Measurements from ENCODE around the gene PISD.
"Not testable (repeated sequence)": the region's sequence is repeated elsewhere in the genome, so short reads cannot be mapped to it uniquely, and the experiment has no call there.

The PISD gene

DNA sequence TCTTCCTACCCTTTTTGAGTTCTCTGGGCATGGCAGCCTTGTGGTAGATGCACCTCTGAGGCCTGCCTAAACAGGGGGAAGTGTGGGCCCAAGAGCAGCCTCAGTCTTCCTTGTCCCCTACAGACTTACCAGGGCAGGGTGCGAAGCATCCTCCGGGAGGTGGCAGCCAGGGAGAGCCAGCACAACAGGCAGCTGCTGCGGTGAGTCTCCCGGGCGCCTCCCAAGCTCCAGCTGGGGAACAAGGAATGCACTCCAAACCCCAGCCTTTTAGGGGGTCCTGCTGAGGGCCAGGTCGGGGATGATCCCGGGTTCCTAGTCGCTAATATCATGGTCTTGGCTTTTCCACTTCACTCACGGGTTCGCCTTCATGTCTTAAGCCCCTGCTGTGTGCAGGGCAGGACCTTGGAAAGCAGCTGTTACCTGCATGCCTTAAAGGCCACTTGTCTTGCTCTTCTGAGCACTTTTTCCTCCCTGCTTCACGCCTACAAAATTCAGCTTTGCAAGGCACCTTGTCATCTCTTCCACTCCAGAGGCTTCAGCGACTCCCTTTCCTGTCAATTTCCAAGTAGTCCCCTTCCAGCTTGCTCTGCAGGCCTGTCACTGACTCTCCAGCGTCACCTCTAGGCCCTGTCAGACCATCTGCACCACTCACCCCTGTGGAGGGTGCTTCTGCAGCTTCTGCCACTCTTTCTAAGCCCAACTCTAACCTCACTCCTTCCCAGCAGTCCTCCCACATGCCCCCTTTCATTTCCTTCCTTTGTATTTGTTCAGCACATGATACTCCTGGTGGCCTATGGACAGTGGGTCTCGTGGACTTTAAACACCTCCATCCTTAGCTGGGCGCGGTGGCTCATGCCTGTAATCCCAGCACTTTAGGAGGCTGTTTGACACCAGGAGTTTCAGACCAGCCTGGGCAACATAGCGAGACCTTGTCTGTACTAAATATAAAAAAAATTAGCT is 57.0 kb downstream of the PISD start:
- DNase-seq: no peak

GRCh38 chr22:31604137-31604705 is 57.8 kb downstream of the PISD start:
- DNase-seq: no peak

DNA sequence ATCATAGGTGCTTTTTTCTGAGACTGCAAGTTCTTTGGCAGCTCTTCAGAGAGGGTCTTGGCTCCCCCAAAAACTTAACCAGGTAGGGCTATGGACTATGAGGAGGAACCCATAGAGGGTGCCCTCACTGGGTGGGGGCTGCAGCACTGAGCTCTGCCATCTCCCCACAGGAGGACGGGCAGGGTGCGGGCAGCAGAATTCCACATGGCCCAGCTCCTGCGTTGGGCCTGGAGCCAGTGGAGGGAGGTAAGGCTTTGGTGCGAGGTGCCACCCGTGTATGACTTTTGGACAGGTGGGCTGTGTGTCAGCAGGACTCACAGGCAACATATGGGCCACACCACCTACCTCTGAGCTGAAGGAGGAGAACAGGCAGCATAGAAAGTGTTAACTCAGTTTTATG is 58.4 kb downstream of the PISD start:
- no peak for DNase-seq

DNA sequence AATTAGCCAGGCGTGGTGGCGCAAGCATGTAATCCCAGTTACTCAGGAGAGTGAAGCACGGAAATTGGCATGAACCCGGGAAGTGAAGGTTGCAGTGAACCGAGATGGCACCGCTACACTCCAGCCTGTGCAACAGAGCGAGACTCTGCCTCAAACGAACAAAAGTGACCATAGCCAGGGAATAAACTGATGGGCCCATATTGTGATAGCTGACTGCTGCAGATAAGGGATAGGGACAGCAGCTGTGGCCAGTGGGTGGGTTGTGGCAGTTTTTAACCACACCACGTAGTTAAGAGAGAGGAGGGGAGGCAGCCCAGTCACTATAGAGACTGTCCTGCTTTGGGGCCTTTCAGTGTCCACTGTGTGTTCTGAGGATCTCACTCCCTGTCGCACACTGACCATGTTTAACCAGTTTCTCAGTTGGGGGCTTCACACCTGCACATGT is 58.9 kb downstream of the PISD start:
- no peak for DNase-seq

- DNase-seq: no peak
These were observed 59.6 kb downstream of the PISD start for GRCh38 chr22:31602259-31602952.

GRCh38 chr22:31595271-31595670 is 66.7 kb downstream of the PISD start:
- no peak for DNase-seq

- DNase-seq: not testable (repeated sequence)
These were observed 71.9 kb downstream of the PISD start for GRCh38 chr22:31590161-31590560.

GRCh38 chr22:31588970-31589675 is 72.9 kb downstream of the PISD start:
- no peak for DNase-seq

DNA sequence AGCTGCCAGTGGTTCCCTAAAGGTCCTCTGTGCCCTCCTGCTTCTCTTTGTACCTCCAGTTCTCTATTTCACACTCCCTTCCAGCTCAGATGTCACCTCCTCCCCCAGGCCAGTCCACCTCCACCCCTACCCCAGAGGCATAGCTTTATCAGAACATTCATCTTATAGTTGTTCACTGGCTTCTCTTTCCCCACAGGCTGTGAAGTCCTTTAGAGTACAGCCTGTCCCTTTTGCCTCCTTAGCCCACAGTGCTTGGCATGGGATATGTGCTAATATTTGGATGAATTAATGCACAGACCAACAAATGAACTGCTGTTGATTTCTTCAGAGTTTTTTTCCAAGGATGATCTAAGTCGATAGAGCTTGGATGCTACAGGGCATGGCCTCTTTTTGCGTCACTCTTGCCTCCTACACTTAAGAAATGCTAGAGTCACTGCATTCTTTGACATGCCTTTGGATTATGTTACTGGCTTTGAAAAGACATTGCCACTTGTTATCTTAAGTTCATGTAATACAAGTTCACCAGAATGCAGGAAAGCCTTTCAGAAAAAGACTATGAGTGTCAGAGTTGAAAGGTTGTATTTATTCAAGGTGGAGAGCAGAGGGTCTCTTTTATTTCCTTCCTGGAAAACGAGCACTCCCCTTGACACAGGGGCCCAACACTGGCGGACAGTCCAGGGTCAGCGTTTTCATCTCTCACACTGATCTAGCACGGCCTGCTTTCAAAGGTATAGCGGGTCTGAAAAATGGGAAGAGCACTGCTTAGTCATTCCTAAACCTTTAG is 75.7 kb downstream of the PISD start:
- DNase-seq: no peak

DNA sequence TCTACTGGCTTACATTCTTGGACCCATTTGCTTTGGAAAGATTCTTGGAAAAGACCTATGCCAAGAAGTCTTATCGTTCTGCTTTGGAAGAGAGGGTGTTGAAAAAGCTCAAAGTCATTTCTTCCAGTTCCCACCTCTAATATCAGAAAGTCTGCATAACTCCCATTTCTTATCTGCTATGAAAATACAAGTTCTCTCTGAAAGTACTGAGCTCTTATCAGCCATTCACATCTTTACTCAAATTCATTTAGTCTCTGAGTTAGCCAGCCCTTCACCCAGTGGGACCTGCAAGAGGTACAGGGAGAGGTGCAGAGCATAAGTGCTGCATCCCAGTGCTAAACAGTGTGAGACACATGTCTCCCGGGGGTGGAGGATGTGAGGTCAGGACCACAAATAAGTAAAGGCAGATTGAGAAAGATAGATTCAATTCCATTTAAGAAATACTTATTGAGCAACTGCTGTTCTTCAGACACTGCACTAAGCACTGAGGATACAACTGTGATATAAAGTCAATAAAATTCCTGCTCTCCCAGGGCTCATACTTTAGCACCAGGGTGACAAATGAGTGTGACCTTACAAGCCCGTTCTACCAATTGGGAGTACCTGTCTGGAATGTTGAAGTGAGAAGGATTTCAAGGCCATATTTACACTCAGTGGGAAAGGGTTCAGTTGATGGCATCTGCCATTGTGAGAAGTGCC is 76.7 kb downstream of the PISD start:
- DNase-seq: no peak

DNA sequence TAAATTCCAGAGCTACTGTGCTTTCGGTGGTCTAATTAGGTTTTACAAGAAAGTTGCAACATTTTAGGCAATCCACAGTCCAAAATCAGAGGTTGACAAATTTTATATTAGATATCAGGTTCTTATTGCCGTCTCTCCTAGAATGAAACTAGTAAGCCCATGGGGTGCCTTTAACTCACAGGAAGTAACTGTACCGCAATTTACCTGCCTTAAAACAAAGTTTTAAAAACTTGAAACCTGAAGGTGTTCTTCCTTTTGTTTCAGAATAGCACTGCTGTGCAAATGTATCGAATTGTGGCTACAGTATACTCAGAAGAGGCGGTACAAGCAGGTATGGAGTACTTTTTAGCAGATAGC is 77.2 kb downstream of the PISD start:
- no peak for DNase-seq

DNA sequence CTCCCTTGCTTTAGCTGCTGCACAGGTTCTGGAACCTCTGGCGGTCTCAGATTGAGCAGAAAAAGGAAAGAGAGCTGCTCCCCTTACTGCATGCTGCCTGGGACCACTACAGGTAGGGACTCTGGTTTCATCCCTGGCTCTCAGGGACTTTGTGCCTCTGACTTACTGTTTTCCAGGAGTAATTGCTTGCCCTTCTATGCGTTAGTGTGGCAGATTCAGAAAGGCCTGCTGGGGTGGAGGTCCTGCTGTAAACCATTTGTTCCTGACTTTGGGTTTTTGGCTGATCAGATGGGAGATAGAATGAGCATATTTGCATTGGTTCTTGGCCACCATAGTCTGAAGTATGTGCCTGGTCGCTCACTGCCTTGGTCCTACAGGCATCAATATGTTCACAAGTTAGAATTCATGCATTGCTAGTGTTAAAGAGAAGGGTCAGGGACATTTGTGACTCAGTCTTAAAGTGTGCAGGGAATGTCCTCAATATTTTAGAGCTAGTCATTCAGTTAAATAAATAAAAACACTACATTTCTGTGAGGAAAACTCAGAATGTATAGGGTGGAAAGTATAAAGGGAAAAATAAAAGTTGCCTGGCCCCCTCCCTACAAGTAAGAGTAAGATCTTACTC is 78.0 kb downstream of the PISD start:
- no peak for DNase-seq

DNA sequence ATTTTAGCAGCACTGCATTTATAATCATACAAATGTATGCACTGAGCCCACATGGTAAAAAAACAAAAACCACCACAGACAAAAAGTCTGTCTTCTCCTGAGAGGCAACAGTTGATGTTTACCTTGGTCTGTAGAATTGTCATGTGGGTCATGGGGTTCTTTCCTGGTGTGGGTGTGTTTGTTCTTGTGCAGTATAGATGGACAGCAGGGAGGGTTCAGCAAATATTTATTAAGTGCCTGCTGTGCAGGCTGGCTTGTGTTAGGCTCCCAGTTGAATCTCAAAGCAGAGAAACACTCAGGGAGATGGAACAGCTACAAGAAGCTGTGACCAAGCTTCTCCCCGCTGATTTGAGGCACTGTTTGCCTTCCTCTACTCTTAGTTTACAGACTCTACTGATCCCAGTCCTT is 82.2 kb downstream of the PISD start:
- DNase-seq: no peak

DNA sequence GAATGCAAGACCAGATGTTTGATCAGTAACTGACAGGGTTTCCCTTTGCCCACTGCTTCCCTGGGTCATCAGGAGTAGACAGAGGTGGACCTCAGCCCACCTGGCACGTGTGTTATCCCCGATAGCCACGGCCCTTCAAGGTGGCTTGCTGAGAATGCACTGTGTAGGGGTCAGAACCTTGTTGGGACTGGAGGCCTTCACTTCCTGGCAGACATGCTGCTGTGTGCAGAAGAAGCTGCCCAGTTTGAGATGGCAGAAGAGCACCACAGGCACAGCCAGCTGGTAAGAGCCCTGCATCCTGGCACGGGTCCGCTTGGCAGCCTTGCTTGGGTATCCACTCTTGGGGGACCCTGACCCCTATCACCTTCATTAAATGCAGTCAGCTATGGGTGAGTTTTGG is 83.8 kb downstream of the PISD start:
- no peak for DNase-seq

- no peak for DNase-seq
These were observed 84.3 kb downstream of the PISD start for GRCh38 chr22:31577711-31578110.

- no peak for DNase-seq
These were observed 86.8 kb downstream of the PISD start for GRCh38 chr22:31575190-31575589.

DNA sequence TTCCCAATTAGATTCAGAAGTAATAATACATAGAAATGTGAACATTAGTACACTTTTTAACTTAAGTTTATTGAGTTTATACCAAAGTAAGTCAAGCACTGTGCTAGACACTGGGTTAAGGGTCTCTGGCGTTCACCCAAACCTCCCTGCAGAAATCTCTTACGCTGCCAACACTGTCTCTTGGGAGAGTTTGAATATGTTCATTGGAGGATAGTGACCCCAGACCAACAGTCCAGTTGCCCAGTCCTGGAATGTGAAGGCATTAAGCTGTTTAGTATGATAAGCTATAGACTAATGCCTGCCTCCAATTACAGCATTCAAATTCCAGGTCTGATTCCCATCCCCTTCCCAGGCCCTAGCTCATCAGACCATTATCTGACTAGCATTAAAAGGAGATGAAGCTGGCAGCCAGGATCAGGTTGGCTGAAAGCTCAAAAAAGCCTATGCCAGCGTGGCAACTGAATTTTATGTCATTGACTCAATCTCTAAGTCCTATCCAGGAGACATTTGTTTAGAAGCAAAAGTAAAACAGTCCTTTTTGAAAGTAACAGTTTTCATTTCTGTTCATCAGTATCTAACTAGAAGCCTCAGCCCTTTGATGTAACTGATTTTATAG is 87.9 kb downstream of the PISD start:
- no peak for DNase-seq

DNA sequence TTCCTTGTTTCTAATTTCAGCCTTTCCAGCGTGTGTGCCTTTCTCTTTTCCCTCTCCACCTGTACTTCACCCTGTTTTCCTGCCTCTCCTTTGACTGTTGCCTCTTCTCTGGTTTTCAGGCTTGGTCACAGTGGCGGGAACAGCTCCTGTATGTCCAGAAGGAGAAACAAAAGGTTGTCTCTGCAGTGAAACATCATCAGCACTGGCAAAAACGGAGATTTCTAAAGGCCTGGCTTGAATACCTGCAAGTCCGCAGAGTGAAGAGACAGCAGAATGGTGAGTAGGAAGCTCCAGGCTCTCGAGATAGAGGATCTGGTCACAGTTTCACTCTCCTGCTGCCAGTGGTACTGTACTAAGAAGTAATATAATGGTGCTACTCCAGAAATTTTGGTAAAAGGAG is 89.1 kb downstream of the PISD start:
- DNase-seq: no peak

GRCh38 chr22:31569126-31569525 is 92.9 kb downstream of the PISD start:
- DNase-seq: no peak

Measured in NCI-H2227 treated with DMSO at 0.1 percent for 48 hours (cell line).